GM10847 (cell line): ENCODE data around the gene TOM1.

Source experiments
- POLR2A ChIP-seq: IDR thresholded peaks from 2 replicates; pipeline ENCODE4 v1.6.1; 2011; ENCODE audit not compliant: insufficient read length; ENCODE audit errors: extremely low read depth

The TOM1 gene

DNA sequence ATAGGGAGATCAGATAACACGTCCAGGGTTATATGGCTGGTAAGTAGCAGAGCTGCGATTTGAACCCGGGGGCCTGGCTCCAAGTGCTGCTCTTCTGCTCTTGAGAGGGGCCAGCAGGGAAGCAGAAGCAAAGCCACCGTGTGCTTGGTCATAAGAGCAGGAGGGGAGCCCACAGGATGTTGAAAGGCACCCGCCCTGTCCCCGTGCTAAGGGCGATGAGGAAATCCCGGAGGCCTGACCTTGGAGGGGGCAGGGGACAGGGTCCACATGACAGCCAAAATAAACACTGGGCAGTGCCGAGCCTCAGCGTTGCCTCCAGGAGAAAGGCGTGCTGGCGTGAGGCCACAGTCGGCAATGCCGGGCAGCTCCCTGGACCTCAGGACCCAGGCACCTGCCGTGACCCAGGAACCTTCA lies 28.8 kb downstream of the TOM1 start:
- no peak for TF ChIP-seq POLR2A

DNA sequence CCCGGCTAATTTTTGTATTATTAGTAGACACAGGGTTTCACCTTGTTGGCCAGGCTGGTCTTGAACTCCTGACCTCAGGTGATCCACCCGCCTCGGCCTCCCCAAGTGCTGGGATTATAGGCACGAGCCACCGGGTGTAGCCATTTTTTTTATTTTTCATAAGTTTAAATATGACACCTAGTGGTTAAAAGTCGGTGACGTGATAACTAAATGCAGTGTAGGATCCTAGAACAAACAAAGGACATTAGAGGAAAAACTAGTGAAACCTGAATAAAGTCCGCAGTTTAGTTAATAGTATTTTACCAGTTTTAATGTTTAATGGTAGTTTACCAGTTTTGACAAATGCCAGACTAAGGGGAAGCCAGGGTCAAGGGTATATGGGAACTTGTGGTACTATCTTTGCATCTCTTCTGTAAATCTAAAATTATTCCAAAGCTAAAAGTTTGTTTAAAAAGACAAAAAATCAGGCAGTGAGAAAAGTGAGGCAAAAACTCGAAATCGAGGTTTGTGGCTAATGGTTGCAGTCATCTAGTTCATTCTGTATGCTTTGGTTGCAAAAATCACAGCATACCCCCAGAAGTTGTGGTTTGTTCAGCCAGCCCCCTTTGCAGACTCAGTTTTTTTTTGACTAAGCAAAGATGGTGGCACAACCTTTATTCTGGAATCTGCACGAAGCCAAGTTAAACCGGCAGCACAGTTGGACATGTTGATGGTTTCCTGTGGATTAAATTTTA lies 29.6 kb downstream of the TOM1 start:
- TF ChIP-seq POLR2A, result no peak

GRCh38 chr22:35330258-35330861 lies 30.7 kb downstream of the TOM1 start:
- TF ChIP-seq POLR2A, result no peak

GRCh38 chr22:35332278-35332677 lies 32.6 kb downstream of the TOM1 start:
- no peak for TF ChIP-seq POLR2A

DNA sequence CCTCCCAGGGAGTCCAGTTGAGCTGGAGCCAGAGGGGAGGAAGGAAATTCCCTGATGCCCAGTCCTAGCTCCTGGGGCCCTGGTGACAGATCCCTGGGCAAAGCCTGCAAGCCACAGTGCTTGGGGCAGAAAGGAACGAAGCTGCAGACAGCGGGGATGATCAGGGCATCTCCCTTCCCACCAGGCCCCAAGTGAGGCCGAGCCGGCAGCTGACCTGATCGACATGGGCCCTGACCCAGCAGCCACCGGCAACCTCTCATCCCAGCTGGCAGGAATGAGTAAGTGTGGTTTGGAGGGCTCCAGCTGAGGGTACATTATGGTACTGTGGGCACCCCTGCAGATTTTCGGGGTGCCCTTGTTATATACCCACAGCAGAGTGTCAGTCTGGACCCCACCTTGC lies 33.5 kb downstream of the TOM1 start:
- TF ChIP-seq POLR2A, result no peak

- TF ChIP-seq POLR2A, result no peak
Measured at GRCh38 chr22:35334004-35334403, 34.3 kb downstream of the TOM1 start.

GRCh38 chr22:35335468-35335867 lies 35.8 kb downstream of the TOM1 start:
- TF ChIP-seq POLR2A, result no peak

- no peak for TF ChIP-seq POLR2A
Measured at GRCh38 chr22:35335936-35336781, 36.5 kb downstream of the TOM1 start.

- no peak for TF ChIP-seq POLR2A
Measured at GRCh38 chr22:35337932-35338331, 38.2 kb downstream of the TOM1 start.

GRCh38 chr22:35341090-35341874 lies 41.6 kb downstream of the TOM1 start:
- no peak for TF ChIP-seq POLR2A

DNA sequence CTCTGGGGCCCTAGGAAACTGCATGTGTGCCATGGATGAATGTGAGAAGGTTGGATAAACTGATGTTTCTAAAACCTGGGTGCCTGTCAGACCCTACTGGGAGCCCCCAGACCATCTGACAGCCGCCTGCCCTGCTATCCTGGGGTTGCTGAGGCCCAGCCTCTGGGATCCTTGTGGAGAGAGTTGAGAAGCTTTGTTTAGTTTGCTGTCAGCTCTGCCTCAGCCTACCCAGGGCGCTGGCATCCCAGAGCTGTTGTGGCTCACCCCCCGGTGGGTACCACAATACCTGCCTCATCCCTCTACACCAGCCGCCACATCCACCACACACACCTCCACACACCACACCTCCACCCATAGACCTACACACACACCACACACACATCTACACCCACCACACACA lies 42.7 kb downstream of the TOM1 start:
- no peak for TF ChIP-seq POLR2A

GRCh38 chr22:35343664-35344550 lies 44.2 kb downstream of the TOM1 start:
- no peak for TF ChIP-seq POLR2A

DNA sequence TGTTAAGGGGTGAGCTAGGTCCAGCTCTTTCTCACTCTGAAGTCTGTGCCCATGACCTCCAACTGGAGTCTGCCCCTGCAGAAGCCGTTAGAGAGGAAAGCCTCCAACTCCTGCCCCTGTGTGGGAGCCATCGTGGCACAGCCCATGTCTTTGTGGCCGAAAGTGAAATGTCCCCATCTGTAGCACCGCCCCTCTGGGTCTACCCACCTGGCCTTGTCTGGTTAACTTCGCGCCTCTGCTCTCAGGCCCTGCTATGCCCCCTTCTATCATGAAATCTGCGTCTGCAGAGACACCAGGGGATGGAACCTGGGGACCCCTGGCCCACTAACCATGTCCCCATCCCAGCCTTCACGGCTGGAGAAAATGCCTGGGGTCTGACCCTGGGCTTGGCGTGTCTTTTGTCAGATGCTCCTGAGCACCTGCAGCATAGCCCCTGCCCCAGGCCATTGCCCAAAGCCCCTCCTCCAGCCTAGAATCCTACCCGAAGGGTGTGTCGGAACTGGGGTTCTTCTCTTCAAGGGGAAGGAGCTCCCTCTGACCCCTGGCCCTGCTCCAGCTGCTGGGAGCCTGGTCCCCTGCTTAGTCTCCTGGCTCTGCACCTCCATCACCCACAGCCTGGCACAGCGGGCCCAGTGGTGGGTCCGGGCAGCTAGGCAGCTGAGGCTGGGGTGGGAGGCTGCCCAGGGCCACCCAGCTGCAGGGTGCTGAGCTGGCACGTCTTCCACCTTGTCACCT lies 45.4 kb downstream of the TOM1 start:
- TF ChIP-seq POLR2A, result no peak

GRCh38 chr22:35345808-35346505 lies 46.3 kb downstream of the TOM1 start:
- no peak for TF ChIP-seq POLR2A
